Measurements from ENCODE around the gene C6orf89.

DNA sequence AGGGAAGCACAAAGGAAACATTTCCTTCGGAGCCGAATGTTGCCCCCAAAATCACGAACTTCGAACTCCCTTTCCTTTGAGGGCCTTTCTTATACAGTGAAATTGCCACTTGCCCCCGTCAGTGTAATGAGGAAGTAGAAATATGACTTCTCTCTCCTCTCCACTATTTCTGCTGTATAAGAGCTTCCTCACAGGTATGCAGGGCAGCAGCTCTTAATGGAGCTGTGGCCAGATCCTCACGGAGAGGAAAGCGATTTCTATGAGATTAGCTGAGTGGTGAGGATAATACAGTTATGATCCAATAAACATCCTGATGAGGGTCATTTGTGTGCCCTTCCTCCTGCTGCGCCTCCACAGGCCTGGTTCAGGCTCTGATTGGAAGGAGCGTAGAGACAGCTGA lies 35.7 kb upstream of the C6orf89 start:
- no peak for TF ChIP-seq POLR2A (IDR thresholded peaks at IDR 0.05)
- no peak for TF ChIP-seq POLR2AphosphoS5 (IDR thresholded peaks at IDR 0.05)
- TF ChIP-seq, protein P1, sequence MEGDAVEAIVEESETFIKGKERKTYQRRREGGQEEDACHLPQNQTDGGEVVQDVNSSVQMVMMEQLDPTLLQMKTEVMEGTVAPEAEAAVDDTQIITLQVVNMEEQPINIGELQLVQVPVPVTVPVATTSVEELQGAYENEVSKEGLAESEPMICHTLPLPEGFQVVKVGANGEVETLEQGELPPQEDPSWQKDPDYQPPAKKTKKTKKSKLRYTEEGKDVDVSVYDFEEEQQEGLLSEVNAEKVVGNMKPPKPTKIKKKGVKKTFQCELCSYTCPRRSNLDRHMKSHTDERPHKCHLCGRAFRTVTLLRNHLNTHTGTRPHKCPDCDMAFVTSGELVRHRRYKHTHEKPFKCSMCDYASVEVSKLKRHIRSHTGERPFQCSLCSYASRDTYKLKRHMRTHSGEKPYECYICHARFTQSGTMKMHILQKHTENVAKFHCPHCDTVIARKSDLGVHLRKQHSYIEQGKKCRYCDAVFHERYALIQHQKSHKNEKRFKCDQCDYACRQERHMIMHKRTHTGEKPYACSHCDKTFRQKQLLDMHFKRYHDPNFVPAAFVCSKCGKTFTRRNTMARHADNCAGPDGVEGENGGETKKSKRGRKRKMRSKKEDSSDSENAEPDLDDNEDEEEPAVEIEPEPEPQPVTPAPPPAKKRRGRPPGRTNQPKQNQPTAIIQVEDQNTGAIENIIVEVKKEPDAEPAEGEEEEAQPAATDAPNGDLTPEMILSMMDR (IDR thresholded peaks at IDR 0.05) = no peak
- TF ChIP-seq EP300 (IDR thresholded peaks at IDR 0.05; ENCODE audit: low read depth) = no peak
